Endothelial cell of umbilical vein (primary cell): ENCODE measurements around the gene NDUFB7.

ENCODE experiments used
- CTCF ChIP-seq, 2 donors: IDR thresholded peaks; 1 replicate in 1 of 2; 2 replicates in 1 of 2; pipeline ENCODE4 v1.5.1; 2011; ENCODE audit warnings: low read length in 2 of 2, mild to moderate bottlenecking in 2 of 2, moderate library complexity in 2 of 2, control low read depth in 1 of 2, inconsistent platforms in 1 of 2, low read depth in 1 of 2; ENCODE audit not compliant: insufficient read depth in 1 of 2; ENCODE audit errors: extremely low read depth in 1 of 2
- EZH2 ChIP-seq: IDR thresholded peaks from 2 replicates; pipeline ENCODE4 v1.6.1; 2012; ENCODE audit warnings: borderline replicate concordance, low read depth, mild to moderate bottlenecking, moderate library complexity, low read length, inconsistent platforms; ENCODE audit not compliant: severe bottlenecking
- FOS ChIP-seq: IDR thresholded peaks from 2 replicates; pipeline ENCODE4 v1.6.1; 2011; ENCODE audit warnings: mild to moderate bottlenecking, low read length, moderate library complexity, borderline replicate concordance; ENCODE audit not compliant: insufficient read depth
- MAX ChIP-seq: IDR thresholded peaks from 2 replicates; pipeline ENCODE4 v1.6.1; 2011; ENCODE audit not compliant: insufficient read depth, insufficient read length
- POLR2A ChIP-seq: IDR thresholded peaks from 2 replicates; pipeline ENCODE4 v1.6.1; 2012; ENCODE audit warnings: low read depth, mild to moderate bottlenecking, control low read depth, low read length
- POLR2AphosphoS5 ChIP-seq: IDR thresholded peaks from 2 replicates; pipeline ENCODE4 v1.6.1; 2012; ENCODE audit warnings: low read depth, mild to moderate bottlenecking, control low read depth, low read length, moderate library complexity; ENCODE audit not compliant: insufficient read depth

DNA sequence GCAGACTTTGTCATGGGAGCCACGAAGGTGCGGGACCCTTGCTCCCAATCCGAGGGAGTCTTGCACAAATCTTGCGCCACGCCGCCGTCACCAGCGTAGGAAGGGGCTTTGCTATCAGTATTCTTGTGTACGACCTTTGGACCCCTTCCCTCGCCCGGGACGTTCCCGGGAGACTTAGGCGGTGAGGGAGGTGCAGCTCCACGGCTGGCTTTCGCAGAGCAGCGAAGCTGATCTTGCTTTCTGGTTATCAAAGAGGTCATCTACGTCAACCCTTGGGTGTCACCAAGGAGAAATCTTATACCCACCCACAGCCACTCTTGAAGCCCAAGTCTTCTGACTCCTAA, 41.9 kb downstream of the NDUFB7 start:
- TF ChIP-seq POLR2A (no peak), CTCF (IDR thresholded peaks at IDR 0.05; ENCODE audit: extremely low read depth in 1 of 2, insufficient read depth in 1 of 2, low read depth in 1 of 2, low read length in 2 of 2) (no peak), EZH2 (no peak), POLR2AphosphoS5 (no peak), FOS (no peak), MAX (no peak)
